ENCODE results near the gene ZNF217. TPM values are rescaled to one million over a fixed set of nuclear protein-coding genes. Genes with fewer than 3 reads are reported as not detected.
"Not testable (repeated sequence)": the region's sequence is repeated elsewhere in the genome, so short reads cannot be mapped to it uniquely, and the experiment has no call there.

The ZNF217 gene
- total RNA-seq, 5 donors from 2014 or later (not counting 1 experiment from before 2014, with no cell fraction given): 57.6 to 92.4 (median 87.5) TPM

- Histone ChIP-seq H3K9me3 (no peaks in the 10 kb centered on the region), H3K27me3 (replicated peaks in 1 of 2; ENCODE audit: control insufficient read depth in 2 of 2, extremely low read depth in 1 of 2, insufficient read depth in 2 of 2, low read length in 1 of 2) (no peaks in the 10 kb centered on the region), H3K4me3 (ENCODE audit: control insufficient read depth in 1 of 2, extremely low read depth in 1 of 2, low read length in 1 of 2) (no peak overlapping the region), H3K36me3 (ENCODE audit: control insufficient read depth in 2 of 2, extremely low read depth in 1 of 2, insufficient read depth in 1 of 2, low read length in 1 of 2) (no peaks in the 10 kb centered on the region), H3K27ac (ENCODE audit: low read length) (no peak overlapping the region), H3K4me1 (ENCODE audit: control insufficient read depth in 1 of 2, extremely low read depth in 1 of 2, insufficient read depth in 2 of 2, low read length in 2 of 2) (no peaks in the 10 kb centered on the region)
- no peak overlapping the region for H3K27ac Mint-ChIP-seq
- peaks cover 5% of the 10 kb centered on the region for H3K36me3 Mint-ChIP-seq
- H3K4me1 Mint-ChIP-seq: no peaks in the 10 kb centered on the region
- WGBS (ENCODE audit: insufficient coverage): 89% methylated on average over 2 of the region's 4 CpGs
- ATAC-seq (replicated peaks in 1 of 4): no peak
- ChIA-PET POLR2A (no interaction called here), CTCF (interaction anchor here in 1 of 2 donors (0.7 kb wide), 1 partner anchor 1175 kb away, joined by 3 read pairs; no protein-coding TSS in a partner anchor)
- no peak overlapping the region for H3K4me3 Mint-ChIP-seq
- no peaks in the 10 kb centered on the region for H3K9me3 Mint-ChIP-seq
- DNase-seq: no peak
- H3K27me3 Mint-ChIP-seq: no peaks in the 10 kb centered on the region
Observed at GRCh38 chr20:53555081-53555480, 38.6 kb downstream of the ZNF217 start.

- DNase-seq; H3K27me3 ChIP-seq (replicated peaks in 1 of 2; ENCODE audit: control insufficient read depth in 2 of 2, extremely low read depth in 1 of 2, insufficient read depth in 2 of 2, low read length in 1 of 2): not testable (repeated sequence)
Observed at GRCh38 chr20:53552572-53552893, 41.1 kb downstream of the ZNF217 start.

GRCh38 chr20:53551719-53552571 lies 41.7 kb downstream of the ZNF217 start:
- H3K36me3 Mint-ChIP-seq; H3K9me3 ChIP-seq; H3K4me3 Mint-ChIP-seq; ATAC-seq (replicated peaks in 1 of 4); H3K27ac ChIP-seq (ENCODE audit: low read length); H3K36me3 ChIP-seq (ENCODE audit: control insufficient read depth in 2 of 2, extremely low read depth in 1 of 2, insufficient read depth in 1 of 2, low read length in 1 of 2); DNase-seq; H3K27me3 Mint-ChIP-seq; H3K4me3 ChIP-seq (ENCODE audit: control insufficient read depth in 1 of 2, extremely low read depth in 1 of 2, low read length in 1 of 2); H3K4me1 ChIP-seq (ENCODE audit: control insufficient read depth in 1 of 2, extremely low read depth in 1 of 2, insufficient read depth in 2 of 2, low read length in 2 of 2); H3K27ac Mint-ChIP-seq; H3K4me1 Mint-ChIP-seq; H3K9me3 Mint-ChIP-seq; H3K27me3 ChIP-seq (replicated peaks in 1 of 2; ENCODE audit: control insufficient read depth in 2 of 2, extremely low read depth in 1 of 2, insufficient read depth in 2 of 2, low read length in 1 of 2); POLR2A ChIA-PET: not testable (repeated sequence)
- 75% methylated on average over 5 of the region's 12 CpGs for WGBS (ENCODE audit: insufficient coverage)
- CTCF ChIA-PET: interaction anchor here (0.6 to 0.7 kb wide), 2 partner anchors 10 to 122 kb away, joined by 3 read pairs; no protein-coding TSS in a partner anchor

More at GRCh38 chr20:53552572-53552893, 41.1 kb downstream of the ZNF217 start:
- H3K27me3 Mint-ChIP-seq; H3K9me3 ChIP-seq; H3K36me3 ChIP-seq (ENCODE audit: control insufficient read depth in 2 of 2, extremely low read depth in 1 of 2, insufficient read depth in 1 of 2, low read length in 1 of 2); ATAC-seq (replicated peaks in 1 of 4); H3K4me3 Mint-ChIP-seq; H3K9me3 Mint-ChIP-seq; H3K27ac ChIP-seq (ENCODE audit: low read length); H3K36me3 Mint-ChIP-seq; H3K4me3 ChIP-seq (ENCODE audit: control insufficient read depth in 1 of 2, extremely low read depth in 1 of 2, low read length in 1 of 2); CTCF ChIA-PET; H3K4me1 ChIP-seq (ENCODE audit: control insufficient read depth in 1 of 2, extremely low read depth in 1 of 2, insufficient read depth in 2 of 2, low read length in 2 of 2); H3K27ac Mint-ChIP-seq; POLR2A ChIA-PET; H3K4me1 Mint-ChIP-seq: not testable (repeated sequence)
- WGBS (ENCODE audit: insufficient coverage): 80% methylated on average over 1 of the region's 6 CpGs

GRCh38 chr20:53550280-53551187 lies 43.1 kb downstream of the ZNF217 start:
- no peak overlapping the region for H3K4me3 ChIP-seq (ENCODE audit: control insufficient read depth in 1 of 2, extremely low read depth in 1 of 2, low read length in 1 of 2)
- H3K4me1 ChIP-seq (ENCODE audit: control insufficient read depth in 1 of 2, extremely low read depth in 1 of 2, insufficient read depth in 2 of 2, low read length in 2 of 2): no peaks in the 10 kb centered on the region
- CTCF ChIA-PET: interaction anchor here (0.6 to 1.4 kb wide), 6 partner anchors 21 to 1308 kb away, joined by 3 to 4 read pairs (median 3); no protein-coding TSS in a partner anchor
- no peaks in the 10 kb centered on the region for H3K27me3 Mint-ChIP-seq
- H3K4me3 Mint-ChIP-seq: no peak overlapping the region
- no peaks in the 10 kb centered on the region for H3K36me3 Mint-ChIP-seq
- no peak overlapping the region for H3K27ac Mint-ChIP-seq
- H3K9me3 ChIP-seq: no peaks in the 10 kb centered on the region
- no peaks in the 10 kb centered on the region for H3K9me3 Mint-ChIP-seq
- ATAC-seq (replicated peaks in 1 of 4) (no peak), DNase-seq (no peak)
- H3K27me3 ChIP-seq (replicated peaks in 1 of 2; ENCODE audit: control insufficient read depth in 2 of 2, extremely low read depth in 1 of 2, insufficient read depth in 2 of 2, low read length in 1 of 2): no peaks in the 10 kb centered on the region
- no peaks in the 10 kb centered on the region for H3K36me3 ChIP-seq (ENCODE audit: control insufficient read depth in 2 of 2, extremely low read depth in 1 of 2, insufficient read depth in 1 of 2, low read length in 1 of 2)
- H3K4me1 Mint-ChIP-seq: peaks cover 0 to 5% (median 5%) of the 10 kb centered on the region in 3 donors
- no peak overlapping the region for H3K27ac ChIP-seq (ENCODE audit: low read length)
- POLR2A ChIA-PET: interaction anchor here (0.5 to 0.7 kb wide), 2 partner anchors 437 to 906 kb away, joined by 3 to 4 read pairs; no protein-coding TSS in a partner anchor
- no CpG with 5 or more reads among the region's 11 CpGs for WGBS (ENCODE audit: insufficient coverage)

GRCh38 chr20:53547664-53548239 lies 45.9 kb downstream of the ZNF217 start:
- H3K9me3 Mint-ChIP-seq: no peaks in the 10 kb centered on the region
- no peaks in the 10 kb centered on the region for H3K27me3 Mint-ChIP-seq
- 36% methylated on average over 3 of the region's 7 CpGs for WGBS (ENCODE audit: insufficient coverage)
- H3K27me3 ChIP-seq (replicated peaks in 1 of 2; ENCODE audit: control insufficient read depth in 2 of 2, extremely low read depth in 1 of 2, insufficient read depth in 2 of 2, low read length in 1 of 2): no peaks in the 10 kb centered on the region
- no peak overlapping the region for H3K27ac Mint-ChIP-seq
- no peaks in the 10 kb centered on the region for H3K4me1 ChIP-seq (ENCODE audit: control insufficient read depth in 1 of 2, extremely low read depth in 1 of 2, insufficient read depth in 2 of 2, low read length in 2 of 2)
- CTCF ChIA-PET: interaction anchor here (0.6 to 1.5 kb wide), 8 partner anchors 15 to 1420 kb away, joined by 3 to 13 read pairs (median 4); no protein-coding TSS in a partner anchor
- no peaks in the 10 kb centered on the region for H3K36me3 Mint-ChIP-seq
- H3K4me3 ChIP-seq (ENCODE audit: control insufficient read depth in 1 of 2, extremely low read depth in 1 of 2, low read length in 1 of 2): no peak overlapping the region
- no peak overlapping the region for H3K4me3 Mint-ChIP-seq
- peaks cover 0 to 5% (median 5%) of the 10 kb centered on the region in 3 donors for H3K4me1 Mint-ChIP-seq
- no peaks in the 10 kb centered on the region for H3K9me3 ChIP-seq
- H3K27ac ChIP-seq (ENCODE audit: low read length): no peak overlapping the region
- no peaks in the 10 kb centered on the region for H3K36me3 ChIP-seq (ENCODE audit: control insufficient read depth in 2 of 2, extremely low read depth in 1 of 2, insufficient read depth in 1 of 2, low read length in 1 of 2)
- ATAC-seq (replicated peaks in 1 of 4) (peak in 2 of 4 experiments; percentile 52 to 53), DNase-seq (peak in 24 of 35 experiments; percentile 1 to 61 (median 18))
- POLR2A ChIA-PET: interaction anchor here in 1 of 2 donors (0.6 kb wide), 1 partner anchor 1238 kb away, joined by 3 read pairs; no protein-coding TSS in a partner anchor

- no peaks in the 10 kb centered on the region for H3K36me3 Mint-ChIP-seq
- POLR2A ChIA-PET: no interaction called here
- Histone ChIP-seq H3K27me3 (replicated peaks in 1 of 2; ENCODE audit: control insufficient read depth in 2 of 2, extremely low read depth in 1 of 2, insufficient read depth in 2 of 2, low read length in 1 of 2) (no peaks in the 10 kb centered on the region), H3K4me3 (ENCODE audit: control insufficient read depth in 1 of 2, extremely low read depth in 1 of 2, low read length in 1 of 2) (no peak overlapping the region), H3K4me1 (ENCODE audit: control insufficient read depth in 1 of 2, extremely low read depth in 1 of 2, insufficient read depth in 2 of 2, low read length in 2 of 2) (no peaks in the 10 kb centered on the region), H3K36me3 (ENCODE audit: control insufficient read depth in 2 of 2, extremely low read depth in 1 of 2, insufficient read depth in 1 of 2, low read length in 1 of 2) (no peaks in the 10 kb centered on the region), H3K27ac (ENCODE audit: low read length) (no peak overlapping the region), H3K9me3 (no peaks in the 10 kb centered on the region)
- H3K4me3 Mint-ChIP-seq: no peak overlapping the region
- H3K4me1 Mint-ChIP-seq: no peaks in the 10 kb centered on the region
- H3K9me3 Mint-ChIP-seq: no peaks in the 10 kb centered on the region
- WGBS (ENCODE audit: insufficient coverage): 84% methylated on average over 3 of the region's 4 CpGs
- no peak overlapping the region for H3K27ac Mint-ChIP-seq
- no peaks in the 10 kb centered on the region for H3K27me3 Mint-ChIP-seq
- no peak for ATAC-seq (replicated peaks in 1 of 4)
- no peak for DNase-seq
- CTCF ChIA-PET: interaction anchor here in 1 of 2 donors (0.6 kb wide), 1 partner anchor 421 kb away, joined by 5 read pairs; no protein-coding TSS in a partner anchor
Observed at GRCh38 chr20:53539516-53539915, 54.1 kb downstream of the ZNF217 start.
